OCI-LY1 (cell line): ENCODE results near the gene HPS3.

Experiments
- CTCF ChIP-seq: fragments of 200-600 bp; sonication (generic), shearing (Covaris generic); IDR thresholded peaks from 2 replicates; pipeline ENCODE4 v1.5.1; 2017; ENCODE audit warnings: mild to moderate bottlenecking, antibody characterized with exemption, low read length, moderate library complexity, mixed read lengths
- EZH2 ChIP-seq: fragments of 200-600 bp; sonication (generic), shearing (Covaris generic); IDR thresholded peaks from 2 replicates; pipeline ENCODE4 v1.8.0; 2017; ENCODE audit warnings: borderline replicate concordance, mixed run types, mild to moderate bottlenecking, antibody characterized with exemption, low read length, moderate library complexity, mixed read lengths

GRCh38 chr3:149115114-149115513 is 14.3 kb upstream of the HPS3 start:
- TF ChIP-seq CTCF (no peak), EZH2 (no peak)
